Liver (tissue), 9 donors: ENCODE data around the gene HOXA7. TPM values are rescaled to one million over a fixed set of nuclear protein-coding genes. Genes with fewer than 3 reads are reported as not detected.
A peak's percentile ranks its signal among the peaks of the same experiment; 100 is the strongest.

Source experiments
- DNase-seq: peaks from one replicate; pipeline ENCODE4 v3.0.0-alpha.2; 2017; ENCODE audit warnings: low spot score
- H3K27ac ChIP-seq, 2 donors: one replicate each; pipeline ENCODE4 v1.7.0; 2013; ENCODE audit warnings: inconsistent platforms in 2 of 2, low read length in 2 of 2, control low read depth in 1 of 2, low read depth in 1 of 2, mild to moderate bottlenecking in 1 of 2
- H3K27me3 ChIP-seq, 4 donors: one replicate each; pipeline versions ENCODE4 v1.6.1 to v1.7.0; 2013; ENCODE audit warnings: low read length in 3 of 4, inconsistent platforms in 1 of 4, mild to moderate bottlenecking in 1 of 4, moderate library complexity in 1 of 4; ENCODE audit not compliant: control insufficient read depth in 4 of 4, insufficient read depth in 4 of 4
- H3K36me3 ChIP-seq, 4 donors: one replicate each; pipeline versions ENCODE4 v1.6.1 to v1.7.0; 2013; ENCODE audit warnings: low read length in 3 of 4, mild to moderate bottlenecking in 3 of 4, low read depth in 1 of 4, moderate library complexity in 1 of 4; ENCODE audit not compliant: control insufficient read depth in 4 of 4, insufficient read depth in 3 of 4
- H3K4me1 ChIP-seq, 4 donors: one replicate each; pipeline versions ENCODE4 v1.6.1 to v1.7.0; 2013; ENCODE audit warnings: low read length in 3 of 4, mild to moderate bottlenecking in 3 of 4, moderate library complexity in 1 of 4; ENCODE audit not compliant: control insufficient read depth in 4 of 4, insufficient read depth in 4 of 4
- H3K4me3 ChIP-seq, 3 donors: one replicate each; pipeline versions ENCODE4 v1.6.1 to v1.7.0; 2013; ENCODE audit warnings: low read length in 3 of 3, control low read depth in 1 of 3, low read depth in 1 of 3, mild to moderate bottlenecking in 1 of 3
- H3K9ac ChIP-seq, 2 donors: one replicate each; pipeline ENCODE4 v1.7.0; 2013; ENCODE audit warnings: low read length in 2 of 2, mild to moderate bottlenecking in 2 of 2, moderate library complexity in 2 of 2, control low read depth in 1 of 2, low read depth in 1 of 2
- H3K9me3 ChIP-seq, 4 donors: one replicate each; pipeline versions ENCODE4 v1.6.1 to v1.7.0; 2013; ENCODE audit warnings: low read length in 3 of 4; ENCODE audit not compliant: control insufficient read depth in 4 of 4
- EGR1 ChIP-seq, 2 donors: IDR thresholded peaks; 2 replicates each; pipeline ENCODE4 v1.6.1; 2016 to 2018; ENCODE audit warnings: antibody characterized with exemption in 2 of 2, low read depth in 2 of 2
- FOXA1 ChIP-seq: IDR thresholded peaks from 2 replicates; pipeline ENCODE4 v1.6.1; 2016; ENCODE audit warnings: antibody characterized with exemption
- FOXA2 ChIP-seq: IDR thresholded peaks from 2 replicates; pipeline ENCODE4 v1.6.1; 2016; ENCODE audit warnings: antibody characterized with exemption
- GABPA ChIP-seq, 2 donors: IDR thresholded peaks in 1 of 2; conservative IDR thresholded peaks in 1 of 2; 2 replicates each; pipeline ENCODE4 v1.6.1; 2016; ENCODE audit warnings: antibody characterized with exemption in 2 of 2, mild to moderate bottlenecking in 1 of 2, moderate library complexity in 1 of 2
- HNF4A ChIP-seq, 2 donors: conservative IDR thresholded peaks; 2 replicates each; pipeline ENCODE4 v1.6.1; 2016; ENCODE audit warnings: antibody characterized with exemption in 2 of 2, mild to moderate bottlenecking in 2 of 2
- JUND ChIP-seq, 2 donors: IDR thresholded peaks; 2 replicates each; pipeline ENCODE4 v1.6.1; 2016; ENCODE audit warnings: antibody characterized with exemption in 2 of 2
- NR2F2 ChIP-seq: IDR thresholded peaks from 2 replicates; pipeline ENCODE4 v1.6.1; 2016; ENCODE audit warnings: antibody characterized with exemption
- RAD21 ChIP-seq, 2 donors: IDR thresholded peaks; 2 replicates each; pipeline ENCODE4 v1.6.1; 2016; ENCODE audit warnings: antibody characterized with exemption in 2 of 2, mild to moderate bottlenecking in 2 of 2
- RXRA ChIP-seq, 2 donors: IDR thresholded peaks; 2 replicates each; pipeline ENCODE4 v1.6.1; 2017 to 2018; ENCODE audit warnings: antibody characterized with exemption in 2 of 2, mild to moderate bottlenecking in 1 of 2
- SP1 ChIP-seq: IDR thresholded peaks from 2 replicates; pipeline ENCODE4 v1.6.1; 2018; ENCODE audit warnings: antibody characterized with exemption, mild to moderate bottlenecking
- YY1 ChIP-seq: IDR thresholded peaks from 2 replicates; pipeline ENCODE4 v1.6.1; 2016; ENCODE audit warnings: antibody characterized with exemption, mild to moderate bottlenecking
- WGBS: extraction: QIAGEN DNeasy Blood & Tissue Kit; methylation state at CpG from one replicate; pipeline ENCODE4 v1.1.7; 2013; 5-methylcytosine and 5-hydroxymethylcytosine counted together
- polyA plus RNA-seq, 2 donors: library from polyadenylated mRNA; stranded (reverse) in 1 of 2; unstranded in 1 of 2; fragments of 200-250 nt in 1 of 2; fragments of >200 nt in 1 of 2; fragmentation: Nextera tagmentation in 1 of 2; extraction: Ambion mirVana in 1 of 2; gene quantifications; one replicate each; pipeline versions ENCODE4 v1.2.1 to v1.2.3, GENCODE V29; 2013 to 2015
- total RNA-seq, 2 donors: library from RNA; depleted of rRNA; stranded (reverse); fragments of >200 nt; gene quantifications; one replicate each; pipeline ENCODE4 v1.2.3, GENCODE V29; 2014
- TF ChIP-seq, protein P1 (sequence below): IDR thresholded peaks from 2 replicates; pipeline ENCODE4 v1.6.1; 2016; ENCODE audit warnings: antibody characterized with exemption
- TF ChIP-seq, protein P2 (sequence below): IDR thresholded peaks from 2 replicates; pipeline ENCODE4 v1.6.1; 2016; ENCODE audit warnings: antibody characterized with exemption, mild to moderate bottlenecking
- TF ChIP-seq, protein P3 (sequence below): IDR thresholded peaks from 2 replicates; pipeline ENCODE4 v1.6.1; 2016; ENCODE audit warnings: antibody characterized with exemption
- TF ChIP-seq, protein P4 (sequence below): IDR thresholded peaks from 2 replicates; pipeline ENCODE4 v1.6.1; 2016; ENCODE audit warnings: antibody characterized with exemption
- TF ChIP-seq, protein P5 (sequence below): fragments of 150-350 bp; IDR thresholded peaks from 2 replicates; pipeline ENCODE4 v1.5.1; 2017; ENCODE audit warnings: improper control_type of control experiment, low read depth, low read length; ENCODE audit not compliant: missing input control
- donor health status: healthy.
- donor health status: healthy.
- donor health status: healthy.
- donor health status: healthy.
- donor health status: healthy.

HOXA7 gene
- total and polyA plus RNA-seq, 4 donors, result under 0.01 to 0.05 TPM; not detected in 2

DNA sequence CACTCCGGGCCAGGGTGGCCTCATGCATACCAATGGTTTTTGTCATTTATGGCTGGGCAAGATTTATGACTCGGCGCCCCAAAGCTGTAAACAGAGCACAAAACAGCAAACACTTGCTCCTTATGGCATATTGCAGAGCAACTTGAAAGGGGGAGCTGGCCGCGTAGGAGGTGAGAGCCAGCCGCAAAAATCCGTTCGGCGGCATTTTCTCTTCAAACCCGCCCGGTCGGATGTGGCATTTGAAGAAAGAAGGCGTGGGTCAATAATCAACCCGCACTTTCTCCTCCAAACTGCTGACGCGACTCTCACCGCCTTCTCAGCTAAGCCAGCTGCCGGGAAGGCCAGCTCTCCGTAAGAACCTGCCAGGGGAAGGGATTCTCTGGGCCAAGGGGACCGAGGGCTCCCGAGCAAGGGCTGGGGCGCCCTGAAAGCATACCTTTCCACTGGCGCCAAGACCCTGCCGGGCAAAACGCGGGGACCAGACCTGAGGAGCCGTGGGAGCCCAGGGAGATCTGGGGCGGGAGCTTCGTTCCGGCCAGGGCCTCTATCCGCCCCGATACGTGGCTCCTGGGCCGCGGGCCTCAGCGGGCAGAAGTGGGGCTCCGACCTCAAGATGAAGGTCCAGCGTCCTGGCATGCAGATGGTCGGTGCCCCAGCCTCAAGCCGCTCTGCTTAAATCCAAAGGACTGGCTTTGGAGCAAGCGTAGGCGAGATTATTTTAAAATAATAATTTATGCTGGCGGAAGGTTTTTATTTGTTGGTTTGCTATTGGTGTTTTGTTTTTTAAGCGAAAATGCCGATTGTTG is 41.1 kb downstream of the HOXA7 start:
- no peak for DNase-seq

DNA sequence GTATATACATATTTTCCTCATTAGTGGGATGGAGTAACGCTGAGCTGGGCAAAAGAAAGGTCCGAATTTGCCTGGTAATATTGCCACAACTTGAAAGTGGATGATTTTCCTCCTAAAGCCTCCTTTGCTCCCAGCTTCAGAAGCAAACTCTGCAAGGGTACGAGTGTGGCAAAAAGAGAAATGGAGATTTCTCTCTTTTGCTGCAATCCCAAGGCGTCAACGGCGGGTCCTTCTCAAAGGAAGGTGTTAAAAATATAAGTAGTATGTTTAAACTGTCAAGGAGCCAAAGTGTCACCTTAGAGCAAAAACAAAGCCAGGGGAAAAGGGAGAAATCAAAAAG is 41.6 kb downstream of the HOXA7 start:
- Histone ChIP-seq H3K27ac (peak overlapping the region; percentile 50 to 70), H3K9ac (no peak overlapping the region), H3K4me1 (peaks cover 0 to 3% (median 2%) of the 10 kb centered on the region in 4 donors), H3K9me3 (no peaks in the 10 kb centered on the region), H3K4me3 (peak overlapping the region in 1 of 3 donors; percentile 42), H3K27me3 (peaks cover 0 to 29% (median 6%) of the 10 kb centered on the region in 4 donors), H3K36me3 (no peaks in the 10 kb centered on the region)
- DNase-seq, result no peak
- 16% methylated on average over 6 of the region's 6 CpGs for WGBS
- TF ChIP-seq HNF4A (conservative IDR thresholded peaks at IDR 0.05) (no peak), FOXA2 (no peak), RAD21 (IDR thresholded peaks at IDR 0.05) (no peak), GABPA (IDR thresholded peaks at IDR 0.05 in 1 of 2, conservative IDR thresholded peaks at IDR 0.05 in 1 of 2) (no peak), SP1 (no peak), YY1 (no peak), FOXA1 (no peak), JUND (IDR thresholded peaks at IDR 0.05) (no peak), NR2F2 (no peak), EGR1 (IDR thresholded peaks at IDR 0.05; ENCODE audit: low read depth in 2 of 2) (no peak), RXRA (IDR thresholded peaks at IDR 0.05) (no peak)
- TF ChIP-seq, protein P1, sequence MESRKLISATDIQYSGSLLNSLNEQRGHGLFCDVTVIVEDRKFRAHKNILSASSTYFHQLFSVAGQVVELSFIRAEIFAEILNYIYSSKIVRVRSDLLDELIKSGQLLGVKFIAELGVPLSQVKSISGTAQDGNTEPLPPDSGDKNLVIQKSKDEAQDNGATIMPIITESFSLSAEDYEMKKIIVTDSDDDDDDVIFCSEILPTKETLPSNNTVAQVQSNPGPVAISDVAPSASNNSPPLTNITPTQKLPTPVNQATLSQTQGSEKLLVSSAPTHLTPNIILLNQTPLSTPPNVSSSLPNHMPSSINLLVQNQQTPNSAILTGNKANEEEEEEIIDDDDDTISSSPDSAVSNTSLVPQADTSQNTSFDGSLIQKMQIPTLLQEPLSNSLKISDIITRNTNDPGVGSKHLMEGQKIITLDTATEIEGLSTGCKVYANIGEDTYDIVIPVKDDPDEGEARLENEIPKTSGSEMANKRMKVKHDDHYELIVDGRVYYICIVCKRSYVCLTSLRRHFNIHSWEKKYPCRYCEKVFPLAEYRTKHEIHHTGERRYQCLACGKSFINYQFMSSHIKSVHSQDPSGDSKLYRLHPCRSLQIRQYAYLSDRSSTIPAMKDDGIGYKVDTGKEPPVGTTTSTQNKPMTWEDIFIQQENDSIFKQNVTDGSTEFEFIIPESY, result no peak
- TF ChIP-seq, protein P2, sequence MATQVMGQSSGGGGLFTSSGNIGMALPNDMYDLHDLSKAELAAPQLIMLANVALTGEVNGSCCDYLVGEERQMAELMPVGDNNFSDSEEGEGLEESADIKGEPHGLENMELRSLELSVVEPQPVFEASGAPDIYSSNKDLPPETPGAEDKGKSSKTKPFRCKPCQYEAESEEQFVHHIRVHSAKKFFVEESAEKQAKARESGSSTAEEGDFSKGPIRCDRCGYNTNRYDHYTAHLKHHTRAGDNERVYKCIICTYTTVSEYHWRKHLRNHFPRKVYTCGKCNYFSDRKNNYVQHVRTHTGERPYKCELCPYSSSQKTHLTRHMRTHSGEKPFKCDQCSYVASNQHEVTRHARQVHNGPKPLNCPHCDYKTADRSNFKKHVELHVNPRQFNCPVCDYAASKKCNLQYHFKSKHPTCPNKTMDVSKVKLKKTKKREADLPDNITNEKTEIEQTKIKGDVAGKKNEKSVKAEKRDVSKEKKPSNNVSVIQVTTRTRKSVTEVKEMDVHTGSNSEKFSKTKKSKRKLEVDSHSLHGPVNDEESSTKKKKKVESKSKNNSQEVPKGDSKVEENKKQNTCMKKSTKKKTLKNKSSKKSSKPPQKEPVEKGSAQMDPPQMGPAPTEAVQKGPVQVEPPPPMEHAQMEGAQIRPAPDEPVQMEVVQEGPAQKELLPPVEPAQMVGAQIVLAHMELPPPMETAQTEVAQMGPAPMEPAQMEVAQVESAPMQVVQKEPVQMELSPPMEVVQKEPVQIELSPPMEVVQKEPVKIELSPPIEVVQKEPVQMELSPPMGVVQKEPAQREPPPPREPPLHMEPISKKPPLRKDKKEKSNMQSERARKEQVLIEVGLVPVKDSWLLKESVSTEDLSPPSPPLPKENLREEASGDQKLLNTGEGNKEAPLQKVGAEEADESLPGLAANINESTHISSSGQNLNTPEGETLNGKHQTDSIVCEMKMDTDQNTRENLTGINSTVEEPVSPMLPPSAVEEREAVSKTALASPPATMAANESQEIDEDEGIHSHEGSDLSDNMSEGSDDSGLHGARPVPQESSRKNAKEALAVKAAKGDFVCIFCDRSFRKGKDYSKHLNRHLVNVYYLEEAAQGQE, result no peak
- TF ChIP-seq, protein P3, sequence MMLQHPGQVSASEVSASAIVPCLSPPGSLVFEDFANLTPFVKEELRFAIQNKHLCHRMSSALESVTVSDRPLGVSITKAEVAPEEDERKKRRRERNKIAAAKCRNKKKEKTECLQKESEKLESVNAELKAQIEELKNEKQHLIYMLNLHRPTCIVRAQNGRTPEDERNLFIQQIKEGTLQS, result no peak
- TF ChIP-seq, protein P4, sequence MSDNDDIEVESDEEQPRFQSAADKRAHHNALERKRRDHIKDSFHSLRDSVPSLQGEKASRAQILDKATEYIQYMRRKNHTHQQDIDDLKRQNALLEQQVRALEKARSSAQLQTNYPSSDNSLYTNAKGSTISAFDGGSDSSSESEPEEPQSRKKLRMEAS, result no peak

More for the DNA sequence above, 41.1 kb downstream of the HOXA7 start:
- TF ChIP-seq, protein P5, sequence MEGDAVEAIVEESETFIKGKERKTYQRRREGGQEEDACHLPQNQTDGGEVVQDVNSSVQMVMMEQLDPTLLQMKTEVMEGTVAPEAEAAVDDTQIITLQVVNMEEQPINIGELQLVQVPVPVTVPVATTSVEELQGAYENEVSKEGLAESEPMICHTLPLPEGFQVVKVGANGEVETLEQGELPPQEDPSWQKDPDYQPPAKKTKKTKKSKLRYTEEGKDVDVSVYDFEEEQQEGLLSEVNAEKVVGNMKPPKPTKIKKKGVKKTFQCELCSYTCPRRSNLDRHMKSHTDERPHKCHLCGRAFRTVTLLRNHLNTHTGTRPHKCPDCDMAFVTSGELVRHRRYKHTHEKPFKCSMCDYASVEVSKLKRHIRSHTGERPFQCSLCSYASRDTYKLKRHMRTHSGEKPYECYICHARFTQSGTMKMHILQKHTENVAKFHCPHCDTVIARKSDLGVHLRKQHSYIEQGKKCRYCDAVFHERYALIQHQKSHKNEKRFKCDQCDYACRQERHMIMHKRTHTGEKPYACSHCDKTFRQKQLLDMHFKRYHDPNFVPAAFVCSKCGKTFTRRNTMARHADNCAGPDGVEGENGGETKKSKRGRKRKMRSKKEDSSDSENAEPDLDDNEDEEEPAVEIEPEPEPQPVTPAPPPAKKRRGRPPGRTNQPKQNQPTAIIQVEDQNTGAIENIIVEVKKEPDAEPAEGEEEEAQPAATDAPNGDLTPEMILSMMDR, result no peak
- Histone ChIP-seq H3K36me3 (no peaks in the 10 kb centered on the region), H3K4me3 (peak overlapping the region in 1 of 3 donors; percentile 42), H3K27me3 (peaks cover 0 to 27% (median 6%) of the 10 kb centered on the region in 4 donors), H3K4me1 (peaks cover 0 to 2% (median under 1%) of the 10 kb centered on the region in 4 donors), H3K9me3 (no peaks in the 10 kb centered on the region), H3K9ac (no peak overlapping the region), H3K27ac (peak overlapping the region; percentile 50 to 70)
- 24% methylated on average over 45 of the region's 45 CpGs for WGBS
